Colon (tissue), 2 donors: Measurements from ENCODE around the gene SPRY4.
"Not testable (repeated sequence)": the region's sequence is repeated elsewhere in the genome, so short reads cannot be mapped to it uniquely, and the experiment has no call there.

Experiments used
- FAIRE-seq: peaks from 2 replicates; lab custom pipeline; 2012; peaks lifted over from hg19 to GRCh38; lab: Jason Lieb, UNC
- donor health status: control.
- donor health status: control.

SPRY4 gene

DNA sequence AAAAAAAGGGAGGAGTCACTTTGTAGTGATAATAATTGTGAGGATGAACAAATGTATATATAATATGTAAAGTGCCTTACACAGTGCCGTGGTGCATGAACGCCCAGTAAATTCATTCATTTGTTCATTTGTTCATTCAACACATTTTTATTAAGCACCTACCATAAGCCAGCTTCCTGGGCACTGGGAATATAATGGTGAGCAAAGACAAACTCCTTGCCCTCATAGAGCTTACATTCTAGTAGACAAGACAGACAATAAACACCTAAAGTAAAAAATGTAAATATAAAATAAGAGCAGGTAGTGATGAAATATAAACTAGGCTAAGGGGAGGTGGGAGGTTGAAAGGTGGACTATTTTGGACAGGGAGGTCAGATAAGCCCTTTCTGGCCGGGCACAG lies 32.0 kb downstream of the SPRY4 start:
- no peak for FAIRE-seq

DNA sequence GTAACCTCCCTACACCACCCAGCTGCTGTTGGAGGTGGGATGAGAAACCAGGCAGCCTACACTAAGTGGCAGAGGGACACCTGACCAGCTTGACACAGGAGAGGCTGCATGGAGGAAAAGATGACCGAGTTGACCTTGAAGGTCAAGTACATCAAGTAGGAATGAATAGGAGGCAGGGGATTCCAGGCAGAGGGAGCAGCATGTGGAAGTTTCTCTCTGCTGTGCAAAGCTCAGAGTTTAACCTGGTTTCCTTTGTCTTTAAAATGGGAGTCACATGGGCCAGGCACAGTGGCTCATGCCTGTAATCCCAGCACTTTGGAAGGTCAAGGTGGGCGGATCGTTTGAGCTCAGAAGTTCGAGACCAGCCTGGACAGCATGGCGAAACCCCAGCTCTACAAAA lies 32.6 kb downstream of the SPRY4 start:
- no peak for FAIRE-seq

DNA sequence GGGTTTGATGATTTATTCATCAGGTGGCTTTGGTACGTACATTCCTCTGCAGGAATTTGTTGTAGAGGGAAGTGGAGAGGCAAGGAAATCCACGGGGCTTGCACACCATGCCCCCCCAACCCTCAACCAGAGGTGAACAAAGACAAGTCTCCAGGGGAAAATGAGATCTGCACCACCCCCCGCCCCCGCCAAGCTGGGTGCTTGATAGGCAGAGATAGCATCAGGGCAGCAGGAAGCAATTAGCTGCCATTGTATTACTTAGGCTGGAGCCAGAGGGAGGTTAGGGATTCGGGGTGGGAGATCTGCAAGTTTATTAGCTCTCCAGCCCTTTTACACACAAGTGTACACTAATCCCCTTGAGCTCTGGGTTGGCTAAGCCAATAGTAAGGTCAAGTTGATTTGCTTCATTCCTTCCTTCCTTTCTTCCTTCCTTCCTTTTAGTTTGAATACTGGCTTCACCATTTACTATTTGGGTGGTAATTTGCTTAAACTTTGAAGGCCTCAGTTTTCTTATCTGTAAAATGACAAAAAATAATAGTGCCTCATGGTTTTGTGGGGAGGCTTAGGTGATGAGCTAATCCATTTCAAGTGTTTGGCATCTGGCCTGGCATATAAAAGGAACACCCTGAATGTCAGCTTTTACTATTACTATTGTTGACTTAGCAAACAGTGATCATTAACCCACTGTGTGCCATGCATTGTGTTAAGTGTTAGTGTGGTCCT lies 34.1 kb downstream of the SPRY4 start:
- FAIRE-seq = no peak

DNA sequence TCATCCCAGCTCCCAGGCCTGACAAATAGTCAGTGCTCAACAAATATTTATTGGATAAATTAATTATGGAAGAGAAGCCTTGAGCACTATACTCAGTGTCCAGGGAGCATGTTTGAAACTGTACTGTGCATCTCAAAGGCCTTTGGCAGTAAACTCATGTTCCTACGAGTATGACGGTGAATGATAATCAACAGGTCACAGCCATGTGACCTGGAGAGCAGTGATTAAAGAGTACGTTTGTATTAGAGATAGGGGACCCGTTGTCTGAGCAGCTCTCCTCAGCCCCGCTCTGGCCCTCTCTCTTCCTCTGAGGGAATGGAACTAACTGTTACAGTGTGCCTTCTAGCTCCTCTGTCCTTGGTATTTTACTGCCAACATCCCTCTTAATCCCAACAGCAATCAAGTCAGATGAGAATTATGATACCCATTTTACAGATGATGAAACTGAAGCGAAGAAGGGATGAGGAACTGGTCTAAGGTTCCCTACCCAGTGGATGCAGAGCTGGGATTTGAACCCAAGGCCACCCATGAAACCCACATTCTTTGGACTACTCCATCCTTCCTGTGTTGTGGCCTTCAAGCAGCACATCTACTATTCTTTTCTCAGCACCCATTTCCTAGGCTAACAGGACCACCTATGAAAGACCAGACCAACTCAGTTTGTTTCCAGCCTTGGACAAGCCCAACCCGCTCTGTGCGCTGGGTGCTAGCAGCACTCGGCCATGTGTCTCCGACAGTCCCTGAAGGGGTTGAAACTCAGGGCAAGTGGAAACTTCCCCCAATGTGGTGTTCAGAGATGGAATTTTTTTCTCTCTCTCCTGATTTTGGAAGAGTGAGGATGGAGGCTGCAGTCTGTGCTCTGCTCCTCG lies 34.9 kb downstream of the SPRY4 start:
- no peak for FAIRE-seq

DNA sequence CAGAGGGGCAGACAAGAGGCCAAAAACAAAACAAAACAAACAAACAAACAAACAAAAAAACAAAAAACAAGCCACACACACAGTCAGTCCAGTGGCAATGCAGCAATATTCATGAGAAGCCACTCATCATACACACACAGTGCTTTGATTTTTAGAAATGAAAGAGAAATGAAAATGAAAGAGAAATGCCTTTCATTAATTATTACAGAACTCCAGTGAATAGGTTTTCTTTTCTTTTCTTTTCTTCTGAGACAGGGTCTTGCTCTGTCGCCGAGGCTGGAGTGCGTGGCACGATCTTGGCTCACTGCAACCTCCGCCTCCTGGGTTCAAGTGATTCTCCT lies 36.9 kb downstream of the SPRY4 start:
- no peak for FAIRE-seq

DNA sequence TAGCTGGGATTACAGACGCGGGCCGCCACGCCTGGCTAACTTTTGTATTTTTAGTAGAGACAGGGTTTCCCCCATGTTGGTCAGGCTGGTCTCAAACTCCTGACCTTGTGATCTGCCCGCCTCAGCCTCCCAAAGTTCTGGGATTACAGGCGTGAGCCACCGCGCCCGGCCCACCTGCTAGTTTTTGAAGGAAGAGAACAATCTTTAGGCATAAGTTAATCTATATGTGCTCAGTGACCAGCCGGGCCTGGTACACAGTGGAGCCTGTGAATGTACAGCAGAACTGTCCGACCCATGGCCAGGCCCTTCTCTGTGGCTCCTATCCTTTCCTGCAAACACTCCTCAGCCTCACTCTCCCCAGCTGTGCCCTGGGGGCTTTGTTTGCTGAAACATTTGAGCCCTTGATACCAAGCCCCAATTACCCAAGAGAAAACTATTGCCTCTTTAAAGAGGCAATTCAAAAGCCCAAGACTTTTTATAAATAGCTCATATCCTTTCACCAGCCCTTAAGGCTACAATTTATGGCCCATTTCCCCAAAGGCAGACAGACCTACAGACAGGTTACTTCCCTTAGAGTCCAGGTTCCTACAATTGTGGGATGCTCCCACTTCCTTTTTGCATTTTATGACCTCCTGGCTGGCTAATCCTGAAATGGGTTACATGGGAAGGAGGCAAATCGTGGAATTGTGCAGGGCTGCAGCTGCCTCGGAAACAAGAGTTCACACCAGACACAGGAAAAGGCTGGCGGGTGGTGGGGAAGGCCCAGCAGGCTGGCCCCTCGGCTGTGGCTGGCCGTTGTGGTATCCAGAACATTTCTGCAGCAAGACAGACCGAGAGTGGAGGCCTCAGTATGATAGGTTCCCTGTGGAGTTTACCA lies 37.5 kb downstream of the SPRY4 start:
- FAIRE-seq = no peak

DNA sequence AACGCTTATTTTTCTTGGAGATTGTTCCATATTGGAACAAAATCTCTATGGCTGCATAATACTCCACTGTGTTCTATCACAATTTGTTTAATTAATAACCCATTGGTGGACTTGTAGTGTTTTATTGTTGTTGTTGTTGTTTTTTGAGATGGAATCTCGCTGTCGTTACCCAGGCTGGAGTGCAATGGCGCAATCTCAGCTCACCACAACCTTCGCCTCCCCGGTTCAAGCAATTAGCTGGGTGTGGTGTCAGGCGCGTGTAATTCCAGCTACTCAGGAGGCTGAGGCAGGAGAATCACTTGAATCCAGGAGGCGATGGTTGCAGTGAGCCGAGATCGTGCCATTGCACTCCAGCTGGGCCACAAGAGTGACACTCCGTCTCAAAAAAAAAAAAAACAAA lies 38.7 kb downstream of the SPRY4 start:
- no peak for FAIRE-seq

DNA sequence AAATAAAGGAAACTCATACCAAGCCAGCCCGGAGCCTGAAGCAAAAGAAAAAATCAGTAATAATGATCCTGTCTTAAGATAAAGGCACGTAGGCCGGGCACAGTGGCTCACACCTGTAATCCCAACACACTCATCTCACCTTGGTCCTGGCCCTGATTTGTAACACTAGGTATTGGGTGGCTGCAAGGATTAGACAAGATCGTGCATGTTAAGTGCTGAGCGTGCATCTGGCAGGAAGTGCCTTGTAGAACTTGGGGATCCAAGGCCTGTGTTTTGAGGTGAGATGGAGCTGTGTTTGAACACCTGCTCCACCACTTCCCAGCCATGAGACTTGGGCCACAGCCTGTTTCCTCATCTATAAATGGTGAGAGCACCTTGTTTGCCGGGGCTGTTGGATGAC lies 41.5 kb downstream of the SPRY4 start:
- no peak for FAIRE-seq

DNA sequence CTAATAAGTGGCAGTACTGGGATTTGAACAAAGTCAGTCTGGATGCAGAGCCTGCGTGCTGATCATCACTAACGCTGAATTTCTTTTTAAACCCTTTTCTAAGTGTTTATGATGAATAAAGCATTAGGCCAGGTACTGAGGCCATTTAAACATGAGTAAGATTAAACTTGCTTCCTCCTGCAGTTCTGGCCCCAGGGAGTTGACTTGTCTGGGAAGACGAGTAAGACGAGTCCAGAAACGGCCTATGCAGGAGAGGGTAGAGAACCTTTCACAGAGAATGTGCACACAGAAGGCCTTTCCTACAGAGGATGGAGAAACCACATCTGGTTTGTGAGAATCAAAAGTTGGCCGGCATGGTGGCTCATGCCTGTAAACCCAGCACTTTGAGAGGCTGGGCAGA lies 42.9 kb downstream of the SPRY4 start:
- FAIRE-seq = no peak

DNA sequence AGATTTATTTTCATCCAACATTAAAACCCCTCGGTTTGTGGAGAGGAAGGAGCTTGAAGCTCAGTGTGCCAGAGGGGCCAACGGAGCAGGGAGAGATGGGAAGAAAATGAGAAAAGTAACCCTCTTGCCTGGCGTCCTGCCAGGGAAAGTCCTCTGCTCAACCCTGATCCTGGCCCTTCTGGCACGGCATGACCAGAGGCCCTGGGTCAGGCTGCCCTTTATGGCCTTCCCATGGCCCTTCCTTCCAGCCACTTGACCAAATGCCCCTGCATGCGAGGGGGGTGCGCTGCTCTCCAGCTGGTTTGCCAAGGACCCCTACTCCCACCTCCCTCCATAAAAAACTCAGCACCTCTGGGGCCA lies 43.8 kb downstream of the SPRY4 start:
- no peak for FAIRE-seq

DNA sequence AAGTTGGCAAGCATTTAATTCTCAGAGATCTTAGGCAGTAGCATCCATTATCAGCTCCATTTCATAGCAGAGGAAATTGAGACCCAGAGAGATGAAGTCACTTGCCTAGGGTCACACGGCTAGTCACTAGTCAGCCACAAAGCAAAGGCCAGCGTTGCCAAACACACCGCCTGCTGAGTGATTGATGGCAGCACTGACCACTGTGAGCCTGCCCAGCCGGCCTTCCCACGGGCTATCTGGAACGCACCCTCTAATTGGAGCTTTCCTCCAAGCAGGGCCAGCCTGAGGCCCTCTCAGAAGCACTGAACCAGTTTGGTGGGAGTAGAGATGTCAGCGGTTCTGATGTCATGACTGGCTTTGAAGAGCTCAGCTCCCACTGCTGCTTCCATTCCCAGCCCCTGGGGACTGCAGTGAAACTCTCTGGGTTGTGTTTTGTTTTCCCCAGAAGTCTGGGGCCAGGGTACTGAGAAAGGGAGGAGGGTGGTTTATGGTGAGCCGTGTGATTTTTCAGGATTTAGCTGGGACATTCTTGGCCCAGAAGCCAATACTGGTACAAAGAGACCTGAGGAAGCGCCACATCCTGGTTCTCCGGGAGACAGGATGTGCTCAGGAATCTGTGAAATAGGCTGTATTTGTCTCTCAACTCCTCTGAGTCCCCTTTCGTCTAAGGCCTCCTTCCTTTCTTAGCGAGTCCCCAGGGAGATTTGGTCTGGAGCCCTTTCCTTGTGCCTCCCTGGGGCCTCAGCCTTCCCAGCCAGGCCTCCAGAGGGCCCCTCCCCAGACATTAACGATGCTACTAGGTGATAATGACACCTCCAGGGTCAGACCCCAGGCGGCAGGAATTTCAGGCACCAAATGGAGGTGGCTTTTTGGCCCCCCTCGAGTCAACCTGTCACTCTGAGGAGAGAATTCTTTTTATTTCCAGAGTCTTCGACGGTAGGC lies 44.5 kb downstream of the SPRY4 start:
- FAIRE-seq = no peak

DNA sequence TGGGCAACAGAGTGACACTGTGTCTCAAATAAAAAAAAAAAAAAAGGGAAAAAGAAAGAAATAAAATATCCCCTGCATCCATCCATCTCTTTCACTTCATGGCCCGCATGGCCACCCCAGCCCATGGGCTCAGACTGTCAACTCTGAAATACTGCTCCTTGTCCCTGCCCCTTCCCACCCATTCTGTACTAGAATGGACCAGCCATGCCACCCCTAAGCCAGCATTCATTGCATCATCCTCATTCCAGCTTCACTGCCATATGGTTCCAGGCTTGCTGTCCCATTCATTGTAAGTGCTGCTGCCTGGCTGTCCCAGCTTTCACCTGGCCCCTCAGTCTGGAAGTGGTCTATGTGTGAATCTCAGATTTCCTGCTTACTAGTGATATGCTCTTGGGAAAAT lies 46.2 kb downstream of the SPRY4 start:
- FAIRE-seq = no peak

DNA sequence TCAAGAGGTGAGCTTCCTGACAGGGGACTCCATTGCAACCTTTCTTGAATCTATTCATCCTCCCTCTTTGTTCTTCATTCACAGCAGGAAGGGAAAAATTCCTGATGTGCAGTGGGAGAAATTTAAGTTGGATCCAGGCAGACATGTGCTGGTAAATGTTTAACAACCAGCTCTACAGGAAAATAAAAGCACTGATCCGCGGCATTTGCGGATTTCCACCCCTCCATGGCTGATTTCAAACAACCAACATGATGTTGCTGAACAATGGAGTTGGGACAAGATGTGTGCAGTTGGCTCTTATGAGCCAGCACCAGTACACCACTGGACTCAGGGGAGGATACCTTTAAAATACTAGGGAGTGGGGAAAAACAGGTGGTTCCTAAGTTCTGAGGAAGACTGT lies 47.0 kb downstream of the SPRY4 start:
- FAIRE-seq = no peak

DNA sequence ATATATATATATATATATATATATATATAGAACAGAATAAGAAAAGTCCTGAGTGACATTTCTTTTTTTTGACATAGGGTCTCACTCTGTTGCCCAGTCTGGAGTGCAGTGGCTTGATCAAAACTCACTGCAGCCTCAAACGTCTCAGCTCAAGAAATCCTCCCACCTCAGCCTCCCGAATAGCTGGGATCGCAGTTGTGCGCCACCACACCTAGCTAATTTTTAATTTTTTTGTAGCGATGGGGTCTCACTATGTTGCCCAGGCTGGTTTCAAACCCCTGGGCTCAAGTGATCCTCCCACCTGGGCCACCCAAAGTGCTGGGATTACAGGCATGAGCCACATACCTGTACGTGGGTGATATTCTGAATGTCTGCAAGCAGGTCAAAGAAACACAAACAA lies 48.3 kb downstream of the SPRY4 start:
- no peak for FAIRE-seq

DNA sequence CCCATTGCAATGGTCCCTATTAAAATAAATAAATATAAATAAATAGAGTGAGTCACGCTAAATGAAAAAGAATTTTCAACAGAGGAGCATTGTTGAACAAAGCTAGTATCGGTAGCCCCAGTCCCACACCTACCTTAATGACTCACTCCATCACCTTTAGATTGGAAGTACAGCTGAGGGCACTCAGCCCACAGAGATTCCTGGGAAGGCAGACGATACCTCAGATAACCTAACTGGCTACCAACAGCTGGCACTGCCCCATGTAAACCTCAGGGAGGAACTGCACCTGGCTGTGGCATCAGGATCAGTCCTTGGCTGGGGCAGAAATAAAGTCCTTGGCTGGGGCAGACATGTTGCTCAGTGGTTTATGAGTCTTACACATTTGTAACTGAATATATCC lies 49.3 kb downstream of the SPRY4 start:
- no peak for FAIRE-seq

DNA sequence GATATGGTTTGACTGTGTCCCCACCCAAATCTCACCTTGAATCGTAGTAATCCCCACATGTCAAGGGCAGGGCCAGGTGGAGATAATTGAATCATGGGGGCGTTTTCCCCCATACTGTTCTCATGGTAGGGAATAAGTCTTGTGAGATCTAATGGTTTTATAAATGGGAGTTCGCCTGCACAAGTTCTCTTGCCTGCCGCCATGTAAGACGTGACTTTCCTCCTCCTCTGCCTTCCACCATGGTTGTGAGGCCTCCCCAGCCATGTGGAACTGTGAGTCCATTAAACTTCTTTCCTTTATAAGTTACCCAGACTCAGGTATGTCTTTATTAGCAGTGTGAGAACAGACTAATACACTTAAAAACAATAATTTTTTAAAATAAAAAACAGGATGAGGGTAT lies 52.2 kb downstream of the SPRY4 start:
- FAIRE-seq = not testable (repeated sequence)

DNA sequence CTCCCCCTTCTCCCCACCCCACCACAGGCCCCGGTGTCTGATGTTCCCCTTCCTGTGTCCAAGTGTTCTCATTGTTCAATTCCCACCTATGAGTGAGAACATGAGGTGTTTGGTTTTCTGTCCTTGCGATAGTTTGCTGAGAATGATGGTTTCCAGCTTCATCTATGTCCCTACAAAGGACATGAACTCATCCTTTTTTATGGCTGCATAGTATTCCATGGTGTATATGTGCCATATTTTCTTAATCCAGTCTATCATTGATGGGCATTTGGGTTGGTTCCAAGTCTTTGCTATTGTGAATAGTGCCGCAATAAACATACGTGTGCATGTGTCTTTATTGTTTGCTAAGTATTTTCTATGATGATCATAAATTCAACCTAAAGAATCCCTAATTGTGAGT lies 60.7 kb downstream of the SPRY4 start:
- not testable (repeated sequence) for FAIRE-seq

DNA sequence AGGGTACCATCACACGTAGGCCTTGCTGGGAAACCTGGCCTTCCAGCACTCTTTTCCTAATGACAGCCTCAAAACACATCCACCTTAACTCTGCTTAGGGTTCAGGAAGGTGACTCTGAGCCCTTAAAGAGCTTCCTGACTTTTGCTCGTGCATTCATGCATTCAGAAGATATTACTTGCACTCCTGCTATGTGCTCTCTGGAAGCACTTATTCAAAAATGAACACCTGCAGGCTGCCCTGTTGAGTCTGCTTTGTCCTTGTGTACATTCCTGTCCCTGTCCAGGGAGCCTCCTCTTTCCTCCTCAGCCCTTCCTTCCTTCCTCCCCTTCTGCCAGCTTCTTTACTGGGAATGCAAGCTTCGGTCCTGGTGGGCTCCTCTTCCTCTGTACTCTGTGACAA lies 61.5 kb downstream of the SPRY4 start:
- no peak for FAIRE-seq

DNA sequence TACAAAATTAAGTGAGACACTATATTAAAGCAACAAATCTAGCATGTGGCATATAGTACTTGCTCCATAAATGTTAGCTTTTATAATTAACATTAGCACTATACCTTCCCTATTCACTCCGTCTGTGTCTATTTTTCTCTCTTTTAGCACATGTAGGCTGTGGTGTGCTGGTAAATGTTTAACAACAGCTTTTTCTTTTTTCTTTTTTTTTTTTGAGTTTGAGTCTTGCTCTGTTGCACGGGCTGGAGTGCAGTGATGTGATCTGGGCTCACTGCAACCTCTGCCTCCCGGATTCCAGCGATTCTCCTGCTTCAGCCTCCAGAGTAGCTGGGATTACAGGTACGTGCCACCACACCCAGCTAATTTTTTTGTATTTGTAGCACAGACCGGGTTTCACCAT lies 62.1 kb downstream of the SPRY4 start:
- FAIRE-seq = no peak
